ENCODE results near the gene ANO9.

Gene ANO9, protein sequence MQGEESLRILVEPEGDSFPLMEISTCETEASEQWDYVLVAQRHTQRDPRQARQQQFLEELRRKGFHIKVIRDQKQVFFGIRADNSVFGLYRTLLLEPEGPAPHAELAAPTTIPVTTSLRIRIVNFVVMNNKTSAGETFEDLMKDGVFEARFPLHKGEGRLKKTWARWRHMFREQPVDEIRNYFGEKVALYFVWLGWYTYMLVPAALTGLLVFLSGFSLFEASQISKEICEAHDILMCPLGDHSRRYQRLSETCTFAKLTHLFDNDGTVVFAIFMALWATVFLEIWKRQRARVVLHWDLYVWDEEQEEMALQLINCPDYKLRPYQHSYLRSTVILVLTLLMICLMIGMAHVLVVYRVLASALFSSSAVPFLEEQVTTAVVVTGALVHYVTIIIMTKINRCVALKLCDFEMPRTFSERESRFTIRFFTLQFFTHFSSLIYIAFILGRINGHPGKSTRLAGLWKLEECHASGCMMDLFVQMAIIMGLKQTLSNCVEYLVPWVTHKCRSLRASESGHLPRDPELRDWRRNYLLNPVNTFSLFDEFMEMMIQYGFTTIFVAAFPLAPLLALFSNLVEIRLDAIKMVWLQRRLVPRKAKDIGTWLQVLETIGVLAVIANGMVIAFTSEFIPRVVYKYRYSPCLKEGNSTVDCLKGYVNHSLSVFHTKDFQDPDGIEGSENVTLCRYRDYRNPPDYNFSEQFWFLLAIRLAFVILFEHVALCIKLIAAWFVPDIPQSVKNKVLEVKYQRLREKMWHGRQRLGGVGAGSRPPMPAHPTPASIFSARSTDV

DNA sequence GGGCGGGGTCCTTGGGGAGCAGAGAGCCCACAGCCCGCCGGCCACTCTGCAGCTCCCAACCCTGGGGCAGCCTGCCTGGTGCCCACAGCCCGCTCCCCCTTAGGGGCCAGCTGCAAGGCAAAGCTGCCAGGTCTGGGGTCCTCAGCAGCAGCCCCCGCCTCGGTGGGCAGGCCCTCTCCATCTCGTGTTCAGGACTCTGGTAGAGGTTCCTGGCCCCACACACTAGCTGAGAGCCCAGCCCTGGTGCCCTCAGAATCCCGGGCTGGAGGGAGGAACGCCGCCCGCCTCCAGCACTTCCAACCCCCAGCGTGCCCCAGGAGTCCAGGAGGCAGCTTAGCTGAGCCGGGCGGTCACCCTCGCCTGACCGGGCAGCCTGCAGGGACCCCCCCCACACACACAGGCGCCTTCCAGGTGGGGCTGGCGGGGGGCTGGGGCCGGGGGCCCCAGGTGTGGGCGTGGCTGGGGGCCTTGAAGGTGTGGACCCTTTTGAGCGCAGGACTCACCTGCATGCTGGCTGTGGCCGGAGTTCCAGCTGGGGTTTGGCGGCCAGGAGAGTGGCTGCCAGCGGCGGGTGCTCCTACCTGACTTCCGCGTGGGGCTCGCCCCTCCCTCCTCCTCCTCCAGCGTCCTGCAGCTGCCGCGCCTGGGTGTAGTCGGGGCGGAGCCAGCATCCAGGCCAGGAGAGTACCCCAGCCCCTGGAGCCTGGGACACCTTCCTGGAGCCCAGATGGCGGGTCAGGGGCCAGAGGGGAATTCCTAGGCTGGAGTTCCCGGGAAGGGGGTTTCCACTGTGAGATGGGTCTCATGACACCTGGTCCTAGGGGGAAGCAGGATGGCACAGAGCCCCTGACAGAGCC is at the start of gene ANO9:
TSS of gene ANO9 (minus strand) at position 594 of the 857 bp plus-strand sequence. CDS start at position 509, 85 bp downstream.
- H3K4me3 ChIP-seq (ENCODE audit: low read length): no peak within 1 kb of the TSS
- TF ChIP-seq, protein P1, sequence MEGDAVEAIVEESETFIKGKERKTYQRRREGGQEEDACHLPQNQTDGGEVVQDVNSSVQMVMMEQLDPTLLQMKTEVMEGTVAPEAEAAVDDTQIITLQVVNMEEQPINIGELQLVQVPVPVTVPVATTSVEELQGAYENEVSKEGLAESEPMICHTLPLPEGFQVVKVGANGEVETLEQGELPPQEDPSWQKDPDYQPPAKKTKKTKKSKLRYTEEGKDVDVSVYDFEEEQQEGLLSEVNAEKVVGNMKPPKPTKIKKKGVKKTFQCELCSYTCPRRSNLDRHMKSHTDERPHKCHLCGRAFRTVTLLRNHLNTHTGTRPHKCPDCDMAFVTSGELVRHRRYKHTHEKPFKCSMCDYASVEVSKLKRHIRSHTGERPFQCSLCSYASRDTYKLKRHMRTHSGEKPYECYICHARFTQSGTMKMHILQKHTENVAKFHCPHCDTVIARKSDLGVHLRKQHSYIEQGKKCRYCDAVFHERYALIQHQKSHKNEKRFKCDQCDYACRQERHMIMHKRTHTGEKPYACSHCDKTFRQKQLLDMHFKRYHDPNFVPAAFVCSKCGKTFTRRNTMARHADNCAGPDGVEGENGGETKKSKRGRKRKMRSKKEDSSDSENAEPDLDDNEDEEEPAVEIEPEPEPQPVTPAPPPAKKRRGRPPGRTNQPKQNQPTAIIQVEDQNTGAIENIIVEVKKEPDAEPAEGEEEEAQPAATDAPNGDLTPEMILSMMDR (conservative IDR thresholded peaks at IDR 0.05; ENCODE audit: low read depth, low read length): no peak
- DNase-seq (ENCODE audit: low read depth): no peak

DNA sequence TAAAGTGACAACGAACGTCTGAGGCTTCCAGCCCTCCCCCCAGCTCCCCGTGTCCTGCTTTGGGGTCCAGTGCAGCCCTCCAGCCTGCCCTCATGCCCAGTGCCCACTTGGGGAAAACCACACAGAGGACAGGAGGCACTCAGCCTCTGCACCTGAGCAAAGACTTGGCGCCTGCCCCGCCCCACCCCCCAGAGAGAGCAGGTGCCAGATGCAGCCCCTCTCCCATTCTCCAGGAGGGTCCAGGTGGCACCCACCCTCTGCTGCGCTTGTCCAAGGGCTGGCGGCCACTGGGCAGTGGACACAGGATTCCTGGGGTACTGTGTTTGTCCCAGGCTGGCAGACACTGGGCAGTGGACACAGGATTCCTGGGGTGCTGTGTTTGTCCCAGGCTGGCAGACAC is 49.5 kb upstream of the ANO9 start:
- H3K4me3 ChIP-seq (ENCODE audit: low read length): no peak overlapping the region
- DNase-seq (ENCODE audit: low read depth): no peak
- TF ChIP-seq, protein P1 (conservative IDR thresholded peaks at IDR 0.05; ENCODE audit: low read depth, low read length): no peak

DNA sequence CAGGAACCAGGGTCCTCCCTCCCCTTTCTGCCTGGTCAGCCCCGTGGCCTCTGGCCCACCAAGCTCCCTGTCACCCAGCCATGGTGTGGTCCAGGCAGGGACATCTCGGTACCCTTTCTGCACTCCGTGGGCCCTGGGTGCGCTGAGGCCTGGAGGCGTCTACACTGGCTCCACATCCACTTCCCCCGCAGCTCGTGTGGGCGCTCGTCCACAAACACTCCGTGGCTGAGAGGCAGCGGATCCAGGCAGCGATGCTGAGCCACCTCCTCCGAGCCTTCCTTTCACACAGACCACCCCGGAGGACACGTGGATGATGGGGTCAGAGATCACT is 49.1 kb upstream of the ANO9 start:
- DNase-seq (ENCODE audit: low read depth): no peak
- TF ChIP-seq, protein P1 (conservative IDR thresholded peaks at IDR 0.05; ENCODE audit: low read depth, low read length): no peak
- no peak overlapping the region for H3K4me3 ChIP-seq (ENCODE audit: low read length)

DNA sequence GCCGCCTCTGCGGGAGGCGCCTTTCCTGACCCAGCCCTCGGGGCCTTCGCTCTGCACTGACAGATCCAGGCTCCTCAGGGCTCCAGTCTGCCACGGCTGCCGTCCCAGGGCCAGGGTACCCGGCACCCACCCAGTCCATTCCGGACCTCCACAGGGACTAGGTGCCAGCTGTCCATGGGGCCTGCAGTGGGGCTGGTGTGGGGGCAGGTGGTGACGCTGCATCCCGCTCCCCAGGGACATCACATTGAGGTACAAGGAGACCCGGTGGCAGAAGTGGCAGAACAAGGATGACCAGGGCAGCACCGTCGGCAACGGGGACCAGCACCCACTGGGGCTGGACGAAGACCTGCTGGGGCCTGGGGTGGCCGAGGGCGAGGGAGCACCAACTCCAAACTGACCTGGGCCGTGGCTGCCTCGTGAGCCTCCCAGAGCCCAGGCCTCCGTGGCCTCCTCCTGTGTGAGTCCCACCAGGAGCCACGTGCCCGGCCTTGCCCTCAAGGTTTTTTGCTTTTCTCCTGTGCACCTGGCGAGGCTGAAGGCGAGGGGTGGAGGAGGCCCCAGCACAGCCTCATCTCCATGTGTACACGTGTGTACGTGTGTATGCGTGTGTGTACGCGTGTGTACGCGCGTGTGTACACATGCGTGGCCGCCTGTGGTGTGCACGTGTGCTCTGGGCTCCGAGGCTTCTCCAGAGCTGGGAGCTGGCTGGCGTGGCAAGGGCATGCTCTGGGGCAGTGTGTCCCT is 48.5 kb upstream of the ANO9 start:
- DNase-seq (ENCODE audit: low read depth): no peak
- TF ChIP-seq, protein P1 (conservative IDR thresholded peaks at IDR 0.05; ENCODE audit: low read depth, low read length): no peak
- no peak overlapping the region for H3K4me3 ChIP-seq (ENCODE audit: low read length)

DNA sequence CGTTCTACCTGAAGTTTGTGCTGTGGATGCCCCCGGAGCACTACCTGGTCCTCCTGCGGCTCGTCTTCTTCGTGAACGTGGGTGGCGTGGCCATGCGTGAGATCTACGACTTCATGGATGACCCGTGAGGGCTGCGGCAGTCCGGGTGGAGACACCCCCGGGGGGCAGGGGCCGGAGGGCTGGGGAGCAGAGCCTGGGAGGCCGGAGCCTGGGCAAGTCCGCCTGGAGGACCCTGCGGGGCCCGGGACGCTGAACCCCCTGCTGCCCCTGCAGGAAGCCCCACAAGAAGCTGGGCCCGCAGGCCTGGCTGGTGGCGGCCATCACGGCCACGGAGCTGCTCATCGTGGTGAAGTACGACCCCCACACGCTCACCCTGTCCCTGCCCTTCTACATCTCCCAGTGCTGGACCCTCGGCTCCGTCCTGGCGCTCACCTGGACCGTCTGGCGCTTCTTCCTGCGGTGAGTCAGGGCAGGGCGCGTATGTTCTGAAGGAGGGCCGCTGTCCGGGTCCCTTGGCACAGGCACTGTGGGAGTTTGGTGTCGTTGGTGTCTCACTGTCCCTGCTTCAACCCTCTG is 47.9 kb upstream of the ANO9 start:
- TF ChIP-seq, protein P1 (conservative IDR thresholded peaks at IDR 0.05; ENCODE audit: low read depth, low read length): no peak
- no peak overlapping the region for H3K4me3 ChIP-seq (ENCODE audit: low read length)
- no peak for DNase-seq (ENCODE audit: low read depth)

DNA sequence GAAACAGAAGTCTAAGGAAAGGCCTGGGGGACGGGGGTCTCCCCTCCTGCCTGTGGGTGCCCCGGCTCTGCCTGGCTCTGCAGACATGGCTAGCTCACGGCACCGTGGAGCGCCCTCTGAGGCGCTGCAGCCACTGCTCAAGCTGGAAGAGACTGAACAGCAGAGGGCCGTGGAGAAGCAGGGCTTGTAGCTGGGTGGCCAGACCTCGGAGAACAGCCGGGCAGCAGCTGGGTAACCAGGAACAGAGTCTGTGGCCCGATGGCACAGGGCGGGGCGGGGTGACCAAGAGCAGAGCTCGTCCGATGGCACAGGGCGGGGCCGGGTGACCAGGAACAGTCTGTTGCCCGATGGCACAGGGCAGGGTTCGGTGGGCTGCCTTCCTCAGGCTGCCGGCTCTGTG is 47.2 kb upstream of the ANO9 start:
- TF ChIP-seq, protein P1 (conservative IDR thresholded peaks at IDR 0.05; ENCODE audit: low read depth, low read length): no peak
- H3K4me3 ChIP-seq (ENCODE audit: low read length): no peak overlapping the region
- no peak for DNase-seq (ENCODE audit: low read depth)

All from retinal pigment epithelial cell (primary cell).